AG09309 (cell line): ENCODE measurements around the gene CRYBG1.

Source experiments
- DNase-seq: peaks from one replicate; pipeline ENCODE4 v3.0.0-alpha.2; 2010; ENCODE audit warnings: low read depth
- H3K4me3 ChIP-seq: 2 replicates; pipeline ENCODE4 v1.5.1; 2011; ENCODE audit warnings: mild to moderate bottlenecking, low read depth, low read length, moderate library complexity; ENCODE audit not compliant: control insufficient read depth
- TF ChIP-seq, protein P1 (sequence below): IDR thresholded peaks from 2 replicates; pipeline ENCODE4 v1.5.1; 2011; ENCODE audit warnings: mild to moderate bottlenecking, low read depth, low read length, inconsistent platforms; ENCODE audit not compliant: insufficient read depth, control insufficient read depth; ENCODE audit errors: missing control alignments

Gene CRYBG1

DNA sequence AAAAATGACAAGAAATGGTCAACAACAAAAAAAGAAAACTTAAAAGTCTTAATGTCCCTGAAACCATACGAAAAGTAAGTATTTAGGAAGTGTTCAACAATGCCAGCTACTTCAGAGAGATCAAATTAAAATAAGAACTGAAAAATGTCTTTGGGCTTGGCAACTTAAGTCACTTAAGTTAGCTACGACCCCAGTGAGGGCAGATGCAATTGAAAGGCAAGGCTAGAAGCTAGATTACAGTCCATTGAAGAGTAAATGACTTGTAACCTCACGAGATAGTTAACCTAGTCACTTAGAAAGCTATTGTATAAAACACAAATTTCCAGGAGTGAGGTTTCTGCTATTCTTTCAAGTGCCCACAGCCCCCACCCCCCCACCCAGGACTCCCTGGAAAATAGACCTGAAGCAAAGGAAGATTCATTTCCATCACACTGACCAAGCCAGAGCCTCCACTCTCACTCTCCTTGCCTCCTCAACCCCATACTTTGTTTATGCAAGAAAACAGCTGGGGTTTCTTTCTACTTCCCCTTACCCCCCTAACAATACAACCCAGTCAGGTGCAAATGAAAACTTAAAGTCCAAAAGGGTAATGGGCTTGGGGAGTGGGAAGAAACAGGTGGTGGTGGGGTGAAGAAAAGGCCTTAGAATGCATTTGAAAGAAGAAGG, 254.2 kb downstream of the CRYBG1 start:
- DNase-seq = no peak

DNA sequence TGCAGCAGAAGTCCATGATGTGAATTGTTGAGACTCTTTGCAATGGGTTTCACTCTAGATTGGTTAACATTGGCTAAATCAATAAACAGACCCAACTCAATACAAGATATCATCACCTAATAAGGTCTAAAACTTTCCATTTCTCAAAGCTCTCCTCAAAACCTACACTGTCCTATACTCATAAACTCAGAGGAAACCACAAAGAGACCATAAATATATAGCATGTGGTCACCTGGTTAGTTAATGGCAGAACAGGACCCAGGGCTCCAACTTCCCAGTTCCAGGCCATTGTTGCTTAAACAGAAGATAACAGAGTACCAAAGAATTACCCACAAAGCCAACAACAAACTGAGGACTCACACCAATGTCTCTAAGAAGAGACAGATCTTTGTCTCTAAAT, 256.8 kb downstream of the CRYBG1 start:
- TF ChIP-seq, protein P1, sequence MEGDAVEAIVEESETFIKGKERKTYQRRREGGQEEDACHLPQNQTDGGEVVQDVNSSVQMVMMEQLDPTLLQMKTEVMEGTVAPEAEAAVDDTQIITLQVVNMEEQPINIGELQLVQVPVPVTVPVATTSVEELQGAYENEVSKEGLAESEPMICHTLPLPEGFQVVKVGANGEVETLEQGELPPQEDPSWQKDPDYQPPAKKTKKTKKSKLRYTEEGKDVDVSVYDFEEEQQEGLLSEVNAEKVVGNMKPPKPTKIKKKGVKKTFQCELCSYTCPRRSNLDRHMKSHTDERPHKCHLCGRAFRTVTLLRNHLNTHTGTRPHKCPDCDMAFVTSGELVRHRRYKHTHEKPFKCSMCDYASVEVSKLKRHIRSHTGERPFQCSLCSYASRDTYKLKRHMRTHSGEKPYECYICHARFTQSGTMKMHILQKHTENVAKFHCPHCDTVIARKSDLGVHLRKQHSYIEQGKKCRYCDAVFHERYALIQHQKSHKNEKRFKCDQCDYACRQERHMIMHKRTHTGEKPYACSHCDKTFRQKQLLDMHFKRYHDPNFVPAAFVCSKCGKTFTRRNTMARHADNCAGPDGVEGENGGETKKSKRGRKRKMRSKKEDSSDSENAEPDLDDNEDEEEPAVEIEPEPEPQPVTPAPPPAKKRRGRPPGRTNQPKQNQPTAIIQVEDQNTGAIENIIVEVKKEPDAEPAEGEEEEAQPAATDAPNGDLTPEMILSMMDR = no peak
- DNase-seq = no peak
- no peak overlapping the region for H3K4me3 ChIP-seq

More for the DNA sequence above, 254.2 kb downstream of the CRYBG1 start:
- H3K4me3 ChIP-seq = no peak overlapping the region
- TF ChIP-seq, protein P1 = no peak

DNA sequence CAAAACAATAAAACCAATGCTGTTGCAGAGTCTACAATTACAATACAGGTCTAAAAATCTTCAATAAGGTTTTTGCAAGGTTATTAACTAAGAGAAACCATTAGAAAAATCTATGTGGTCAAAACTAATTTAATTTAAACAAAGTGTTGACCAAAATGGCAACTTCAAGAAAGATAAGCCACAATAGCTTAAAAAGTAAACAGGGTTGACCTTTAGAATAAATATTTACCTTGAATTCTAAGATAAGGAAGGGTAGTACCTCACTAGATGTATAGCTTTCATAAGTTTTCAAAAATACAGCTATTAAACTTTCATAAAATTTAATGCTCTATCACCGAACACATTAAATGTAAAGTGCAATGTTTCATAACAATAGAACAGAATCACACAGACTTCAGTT, 257.3 kb downstream of the CRYBG1 start:
- TF ChIP-seq, protein P1 = no peak
- H3K4me3 ChIP-seq = no peak overlapping the region
- DNase-seq = no peak

DNA sequence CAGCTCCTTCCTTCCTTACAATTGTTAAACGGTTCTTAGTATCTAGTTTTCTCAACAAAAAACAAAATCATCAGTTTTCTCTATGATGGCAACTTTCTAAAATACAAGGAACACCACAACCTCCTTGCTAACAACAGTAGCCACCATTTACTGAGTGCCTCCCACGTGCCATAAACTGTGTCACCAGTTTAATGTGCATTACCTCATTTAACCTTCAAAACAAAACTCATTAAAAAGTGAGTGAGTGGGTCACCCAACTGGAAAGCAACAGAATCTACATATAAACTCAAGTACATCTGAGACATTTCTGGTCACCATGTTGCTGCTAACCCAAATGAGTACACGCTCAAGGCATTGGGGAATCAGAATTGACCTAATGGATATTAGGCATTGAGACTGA, 257.8 kb downstream of the CRYBG1 start:
- no peak overlapping the region for H3K4me3 ChIP-seq
- DNase-seq = no peak
- TF ChIP-seq, protein P1 = no peak

DNA sequence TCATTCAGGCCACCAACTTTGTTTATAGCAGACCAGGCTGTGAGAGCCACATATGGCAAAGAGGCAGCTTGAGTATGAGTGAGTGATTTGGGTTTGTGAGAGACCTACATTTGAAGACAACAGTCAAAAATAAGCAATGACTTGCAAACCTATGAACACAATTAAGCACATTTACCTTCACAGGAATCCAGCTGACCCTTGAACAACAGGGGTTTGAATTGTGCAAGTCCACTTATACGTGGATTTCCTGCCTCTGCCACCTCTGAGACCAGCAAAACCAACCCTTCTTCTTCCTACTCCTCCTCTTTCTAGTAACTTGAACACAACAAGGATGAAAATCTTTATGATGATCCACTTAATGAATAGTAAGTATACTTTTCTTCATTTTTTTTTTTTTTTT, 258.7 kb downstream of the CRYBG1 start:
- no peak for DNase-seq
- TF ChIP-seq, protein P1 = no peak
- no peak overlapping the region for H3K4me3 ChIP-seq

DNA sequence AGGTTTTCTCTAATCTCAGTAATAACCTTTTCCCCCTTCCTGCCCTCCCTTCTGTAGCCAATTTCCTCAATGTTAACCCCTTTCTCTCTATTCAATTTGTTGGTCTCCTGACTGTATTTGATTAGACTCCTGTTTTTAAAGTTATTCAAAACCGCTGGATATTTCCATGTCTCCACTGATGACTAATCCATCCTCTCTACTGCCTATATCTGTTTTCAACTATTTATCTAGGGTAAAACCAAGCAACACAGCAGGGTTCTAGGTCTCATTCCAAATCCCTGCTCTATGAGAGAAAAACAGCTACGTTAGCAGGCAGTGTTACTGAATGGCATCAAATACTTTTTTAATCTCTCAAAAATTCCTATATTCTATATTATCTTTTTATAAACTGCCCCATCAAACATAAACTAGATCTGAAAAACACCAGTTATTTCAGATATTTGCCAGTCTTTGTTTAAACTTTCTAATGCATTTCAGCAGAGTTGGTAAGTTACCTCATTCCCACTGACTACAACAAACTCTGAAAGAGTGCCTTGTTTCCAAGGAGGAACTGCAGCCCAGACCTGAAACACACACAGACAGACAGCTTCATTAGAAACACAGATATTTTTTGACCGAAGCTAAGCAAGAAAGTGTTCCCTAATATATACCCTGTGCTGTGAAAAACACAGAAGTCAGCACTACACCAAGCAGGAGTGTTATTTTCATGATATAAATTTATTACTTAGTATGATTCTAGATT, 260.6 kb downstream of the CRYBG1 start:
- H3K4me3 ChIP-seq = no peak overlapping the region
- TF ChIP-seq, protein P1 = no peak
- peak; percentile 23 for DNase-seq
